ENCODE data around the gene ZFHX3.

ZFHX3 gene

DNA sequence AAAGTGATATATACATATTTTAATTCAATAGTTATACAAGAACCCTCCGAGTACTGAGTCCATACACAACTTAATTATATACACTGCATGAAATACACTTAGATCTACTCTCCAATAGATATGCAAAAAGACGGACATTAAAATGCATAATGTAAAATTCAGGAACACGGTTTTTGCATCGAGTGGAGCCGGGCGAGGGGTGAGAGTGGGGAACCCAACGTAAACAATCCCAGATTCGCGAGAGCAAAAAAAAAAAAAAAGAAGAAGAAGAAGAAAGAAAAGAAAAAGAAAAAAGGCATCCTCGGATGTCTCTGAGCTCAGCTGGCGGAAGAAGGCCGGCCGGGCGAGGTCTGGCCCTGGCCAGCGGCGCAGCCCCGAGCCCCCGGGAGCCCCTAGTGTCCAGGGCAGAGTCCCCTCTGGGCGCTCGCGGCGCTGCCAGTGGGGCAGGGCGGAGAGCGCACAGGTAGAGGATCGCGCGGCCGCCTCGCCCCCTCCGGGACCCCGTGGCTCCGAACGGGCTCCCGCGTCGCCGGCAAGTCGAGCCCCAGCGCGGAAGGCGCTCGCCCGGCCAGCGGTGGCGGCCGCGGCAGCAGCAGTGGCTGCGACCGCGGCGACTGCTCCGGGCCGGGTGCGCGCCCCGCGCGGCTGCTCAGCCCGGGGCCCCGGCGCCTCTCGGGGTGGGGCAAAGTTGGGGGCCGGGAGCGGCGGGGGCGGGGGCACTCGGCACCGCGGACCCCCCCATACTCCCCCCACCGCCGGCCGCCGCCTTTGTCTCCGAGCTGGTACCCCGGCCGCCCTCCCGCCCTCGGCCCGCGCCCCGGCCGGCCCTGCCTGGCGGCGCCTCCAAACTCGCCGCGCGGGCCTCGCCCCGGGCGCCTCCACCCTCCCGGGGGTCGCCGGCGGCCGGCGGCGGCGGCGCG, 9.6 kb upstream of the ZFHX3 start:
- DNase-seq: peak in 1 of 56 donors; percentile 33

- DNase-seq: no peak
These were observed 9.0 kb upstream of the ZFHX3 start for GRCh38 chr16:73056921-73057290.

- no peak for DNase-seq
These were observed 8.5 kb upstream of the ZFHX3 start for GRCh38 chr16:73056448-73056847.

- DNase-seq: no peak
These were observed 7.0 kb upstream of the ZFHX3 start for GRCh38 chr16:73054813-73055482.

DNA sequence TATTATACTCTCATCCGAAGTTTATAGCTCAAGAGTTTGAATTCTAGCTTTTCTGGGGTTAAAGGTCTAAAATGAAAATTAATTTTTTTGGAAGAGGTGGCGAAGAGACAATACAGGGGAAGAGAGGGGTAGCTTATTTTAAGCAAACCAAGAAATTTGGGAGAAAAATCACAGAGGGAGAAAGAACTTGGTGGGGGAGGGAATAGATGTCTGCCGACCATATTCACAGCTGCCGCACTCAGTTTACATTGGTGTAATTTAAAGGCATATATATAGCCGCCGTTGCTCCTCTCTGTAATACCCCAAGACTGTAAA, 6.5 kb upstream of the ZFHX3 start:
- no peak for DNase-seq

DNA sequence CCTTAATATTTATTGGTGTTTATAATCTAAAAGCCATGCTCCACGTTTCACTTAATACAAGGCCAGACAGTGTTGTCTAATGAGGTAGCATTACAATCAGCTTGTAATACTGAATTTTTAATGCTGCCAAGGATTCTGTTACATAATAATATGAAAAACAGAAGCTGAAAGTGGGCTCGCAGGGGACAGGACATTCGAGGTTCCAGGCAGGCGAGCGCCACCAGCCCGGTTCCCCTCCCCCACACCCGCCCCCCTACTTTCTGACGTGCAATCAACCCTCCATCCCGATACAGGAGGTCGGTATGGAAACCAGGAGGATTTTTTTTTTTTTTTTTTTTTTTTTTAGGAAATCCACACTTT, 6.2 kb upstream of the ZFHX3 start:
- no peak for DNase-seq

- no peak for DNase-seq
These were observed 5.6 kb upstream of the ZFHX3 start for GRCh38 chr16:73053364-73054124.

- DNase-seq: no peak
These were observed 5.1 kb upstream of the ZFHX3 start for GRCh38 chr16:73053038-73053363.

GRCh38 chr16:73052576-73052975, 4.6 kb upstream of the ZFHX3 start:
- no peak for DNase-seq

DNA sequence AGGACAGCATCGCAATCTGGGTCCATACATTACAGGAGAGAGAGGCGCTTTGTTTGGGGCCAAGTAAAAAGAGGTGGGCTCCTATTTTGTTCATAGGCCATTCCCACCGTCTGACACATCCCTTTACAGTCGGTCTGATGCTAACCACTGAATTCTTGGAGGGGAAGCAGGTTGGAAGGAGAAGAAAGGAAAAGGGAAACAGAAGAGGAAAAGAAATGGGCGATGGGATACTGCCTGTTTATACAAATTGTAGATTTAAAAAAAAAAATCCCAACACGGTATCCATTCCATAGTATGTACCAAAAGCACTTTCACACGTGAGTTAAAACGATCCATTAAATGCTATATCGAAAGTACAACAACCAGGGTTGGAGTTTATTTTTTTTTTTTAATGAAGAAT, 4.0 kb upstream of the ZFHX3 start:
- DNase-seq: no peak

GRCh38 chr16:73051226-73051625, 3.3 kb upstream of the ZFHX3 start:
- DNase-seq: no peak

GRCh38 chr16:73050201-73051099, 2.5 kb upstream of the ZFHX3 start:
- no peak for DNase-seq

DNA sequence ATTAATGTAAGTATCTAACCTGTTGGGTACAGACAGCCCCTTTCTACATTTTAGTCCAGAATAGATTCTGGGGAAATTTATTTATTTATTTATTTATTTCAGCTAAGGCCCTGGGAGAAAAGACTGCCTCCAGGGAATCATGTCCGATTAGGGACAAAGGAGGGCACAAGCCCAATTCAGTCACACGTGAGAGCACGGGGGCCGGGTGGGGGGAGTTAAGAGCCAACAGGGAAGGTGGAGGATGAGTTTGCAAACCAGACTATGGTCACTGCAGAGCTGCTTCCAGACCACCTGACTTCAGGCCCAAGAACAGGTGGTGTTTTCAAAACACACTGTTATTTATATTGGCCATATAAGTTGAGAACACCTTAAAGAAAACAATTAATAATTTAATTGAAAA, 1.6 kb upstream of the ZFHX3 start:
- DNase-seq: no peak

- DNase-seq: no peak
These were observed 1.2 kb upstream of the ZFHX3 start for GRCh38 chr16:73049091-73049490.

DNA sequence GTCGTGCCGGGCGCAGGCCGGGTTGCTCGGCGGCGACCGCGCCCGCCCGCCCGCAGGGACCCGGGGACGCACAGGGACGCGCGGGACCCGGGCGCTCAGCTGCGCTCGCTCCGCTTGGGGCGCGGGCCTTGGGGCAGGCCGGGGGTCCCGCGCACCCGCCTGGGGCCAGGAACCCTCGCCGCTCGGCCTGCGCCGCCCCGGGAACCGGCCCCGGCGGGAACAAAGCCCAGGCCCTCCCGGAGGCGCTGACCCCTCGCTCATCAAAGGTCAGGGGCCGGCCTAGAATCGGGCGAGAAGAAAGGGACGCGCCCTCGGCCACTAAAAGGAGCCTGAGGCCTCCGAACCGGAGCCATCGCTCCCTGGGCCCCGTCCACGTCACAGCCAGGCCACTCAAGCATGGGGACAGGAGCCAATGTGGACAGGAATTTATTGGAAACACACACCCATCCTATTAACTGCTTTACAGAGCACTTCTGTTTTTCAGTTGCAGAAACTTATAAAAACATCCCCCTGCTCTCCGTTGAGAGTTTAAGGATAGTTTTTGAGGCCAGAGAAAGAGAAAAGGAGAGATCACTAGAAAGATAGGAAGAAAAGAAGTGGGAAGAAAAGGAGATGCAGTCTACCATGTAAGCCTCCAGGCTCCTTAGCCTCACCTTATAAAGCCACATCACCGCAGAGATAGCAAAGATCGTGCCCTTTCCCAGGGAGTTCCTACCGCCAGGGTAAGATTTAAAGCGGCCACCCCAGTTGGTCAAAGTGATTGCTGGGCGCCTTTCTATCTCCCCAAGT, 558 bp upstream of the ZFHX3 start:
- peak in 6 of 56 donors; percentile 19 to 58 (median 34) for DNase-seq

DNA sequence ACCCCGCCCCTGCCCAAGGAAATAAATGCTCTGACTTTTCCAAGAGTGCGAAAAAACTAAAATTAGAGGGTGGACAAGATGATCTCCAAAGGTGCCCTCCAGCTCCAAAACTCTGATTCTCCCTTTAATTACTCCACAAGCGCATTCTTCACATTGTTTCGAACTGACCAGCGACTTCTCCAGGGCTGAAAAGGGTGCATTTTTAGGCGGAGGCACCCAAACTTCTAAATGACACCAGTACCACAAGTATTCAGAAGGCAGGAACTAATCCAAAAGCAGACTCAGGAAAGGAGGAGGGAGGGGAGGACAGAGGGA, 750 bp downstream of the ZFHX3 start:
- no peak for DNase-seq

DNA sequence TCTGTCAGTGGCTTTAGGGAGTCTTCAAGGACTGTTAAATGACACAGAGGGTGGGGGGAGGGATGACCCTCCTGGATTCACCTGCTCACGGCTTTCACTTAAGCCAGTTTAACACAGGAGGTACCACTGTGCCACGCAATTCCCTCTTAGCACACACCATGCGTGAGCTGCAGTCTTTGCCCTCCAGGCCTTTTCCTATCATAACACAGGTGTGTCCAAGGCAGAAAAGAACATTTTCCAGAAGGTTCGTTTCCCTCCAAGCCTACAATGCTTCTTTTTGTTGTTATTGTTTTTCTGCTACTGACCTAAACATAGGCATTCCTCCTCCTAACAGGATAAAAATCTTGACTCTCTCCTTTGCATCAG, 1.1 kb downstream of the ZFHX3 start:
- DNase-seq: no peak

GRCh38 chr16:73046202-73046848, 1.6 kb downstream of the ZFHX3 start:
- DNase-seq: no peak

DNA sequence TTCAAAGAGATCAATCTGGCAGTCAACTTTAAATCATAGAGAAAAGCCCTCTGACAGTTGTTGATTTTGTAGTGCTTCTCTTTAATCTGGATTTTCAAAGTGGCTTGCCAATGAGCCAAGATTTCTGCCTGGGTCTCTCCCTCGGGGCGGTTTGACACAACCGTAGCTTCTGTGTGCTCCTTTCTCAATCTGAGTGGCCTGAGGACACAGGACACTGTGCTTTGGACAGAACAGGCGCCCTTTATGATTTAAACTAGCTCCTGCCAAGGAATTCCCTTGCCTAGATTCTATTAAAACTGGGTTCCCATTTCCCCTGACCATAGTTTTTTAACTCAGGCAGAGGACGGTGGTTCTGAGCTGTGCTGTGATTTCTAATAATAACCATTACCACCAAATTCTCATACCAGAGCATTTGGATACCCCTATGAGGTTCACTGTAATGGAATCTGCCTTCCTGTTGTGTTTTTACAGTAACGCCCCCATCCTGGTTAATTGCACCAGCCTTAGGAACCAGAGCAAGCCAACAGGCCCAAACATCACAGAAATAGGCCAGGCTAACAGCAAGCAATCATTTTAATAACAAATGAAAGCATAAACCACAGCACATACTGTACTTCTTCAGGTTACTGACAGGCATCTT, 4.0 kb downstream of the ZFHX3 start:
- DNase-seq: no peak

DNA sequence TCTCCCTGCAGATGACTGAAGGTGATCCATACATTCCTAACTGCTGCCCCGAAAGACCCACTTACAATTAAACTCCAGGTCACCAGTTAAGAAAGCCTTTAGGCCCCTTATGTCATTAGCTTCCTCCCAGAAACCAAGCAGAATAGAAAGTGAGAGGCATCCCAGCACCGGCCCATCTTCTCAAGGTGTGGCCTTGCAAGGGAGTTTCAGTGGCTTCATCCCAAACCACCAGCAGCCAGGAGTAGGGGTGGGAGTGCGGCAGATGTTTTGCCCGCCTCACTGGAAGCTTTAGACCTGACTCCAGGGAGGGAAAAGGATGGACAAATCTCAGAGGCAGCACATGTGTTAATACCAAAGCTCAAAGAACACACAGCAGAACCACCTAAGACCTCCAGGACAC, 5.1 kb downstream of the ZFHX3 start:
- DNase-seq: no peak
